Measurements from ENCODE around the gene CLN5. TPM values are rescaled to one million over a fixed set of nuclear protein-coding genes. Genes with fewer than 3 reads are reported as not detected.
A peak's percentile ranks its signal among the peaks of the same experiment; 100 is the strongest.

Gene CLN5
- total RNA-seq, 2 experiments from 2014 or later, result 10.5 to 12.7 TPM

- no peak for DNase-seq
- Mint-ChIP-seq H3K4me1 (no peaks in the 10 kb centered on the region), H3K9me3 (no peaks in the 10 kb centered on the region), H3K36me3 (no peaks in the 10 kb centered on the region), H3K4me3 (no peak overlapping the region), H3K27ac (no peak overlapping the region), H3K27me3 (peaks cover 35% of the 10 kb centered on the region)
Measured at GRCh38 chr13:76969488-76970365, 22.2 kb upstream of the CLN5 start.

- H3K36me3 Mint-ChIP-seq, result no peaks in the 10 kb centered on the region
- no peak overlapping the region for H3K27ac Mint-ChIP-seq
- no peak overlapping the region for H3K4me3 Mint-ChIP-seq
- no peaks in the 10 kb centered on the region for H3K4me1 Mint-ChIP-seq
- no peaks in the 10 kb centered on the region for H3K9me3 Mint-ChIP-seq
- no peak for DNase-seq
- peaks cover 36% of the 10 kb centered on the region for H3K27me3 Mint-ChIP-seq
Measured at GRCh38 chr13:76971215-76971614, 20.7 kb upstream of the CLN5 start.

GRCh38 chr13:76971851-76972829, 19.7 kb upstream of the CLN5 start:
- H3K4me3 Mint-ChIP-seq, result no peak overlapping the region
- no peak overlapping the region for H3K27ac Mint-ChIP-seq
- H3K27me3 Mint-ChIP-seq, result peaks cover 39% of the 10 kb centered on the region
- no peaks in the 10 kb centered on the region for H3K9me3 Mint-ChIP-seq
- no peaks in the 10 kb centered on the region for H3K36me3 Mint-ChIP-seq
- no peak for DNase-seq
- peaks cover 3% of the 10 kb centered on the region for H3K4me1 Mint-ChIP-seq

GRCh38 chr13:76973920-76974617, 17.8 kb upstream of the CLN5 start:
- Mint-ChIP-seq H3K4me3 (no peak overlapping the region), H3K27ac (no peak overlapping the region), H3K9me3 (no peaks in the 10 kb centered on the region), H3K4me1 (peaks cover 3% of the 10 kb centered on the region), H3K27me3 (peaks cover 43% of the 10 kb centered on the region), H3K36me3 (no peaks in the 10 kb centered on the region)
- DNase-seq, result no peak

GRCh38 chr13:76974618-76974975, 17.3 kb upstream of the CLN5 start:
- peaks cover 3% of the 10 kb centered on the region for H3K4me1 Mint-ChIP-seq
- no peak overlapping the region for H3K4me3 Mint-ChIP-seq
- H3K27me3 Mint-ChIP-seq, result peaks cover 46% of the 10 kb centered on the region
- DNase-seq, result no peak
- H3K36me3 Mint-ChIP-seq, result no peaks in the 10 kb centered on the region
- H3K9me3 Mint-ChIP-seq, result no peaks in the 10 kb centered on the region
- H3K27ac Mint-ChIP-seq, result no peak overlapping the region

- H3K36me3 Mint-ChIP-seq, result no peaks in the 10 kb centered on the region
- H3K27me3 Mint-ChIP-seq, result peaks cover 50% of the 10 kb centered on the region
- H3K4me3 Mint-ChIP-seq, result no peak overlapping the region
- DNase-seq, result no peak
- peaks cover 4% of the 10 kb centered on the region for H3K4me1 Mint-ChIP-seq
- no peaks in the 10 kb centered on the region for H3K9me3 Mint-ChIP-seq
- no peak overlapping the region for H3K27ac Mint-ChIP-seq
Measured at GRCh38 chr13:76975863-76976262, 16.0 kb upstream of the CLN5 start.

DNA sequence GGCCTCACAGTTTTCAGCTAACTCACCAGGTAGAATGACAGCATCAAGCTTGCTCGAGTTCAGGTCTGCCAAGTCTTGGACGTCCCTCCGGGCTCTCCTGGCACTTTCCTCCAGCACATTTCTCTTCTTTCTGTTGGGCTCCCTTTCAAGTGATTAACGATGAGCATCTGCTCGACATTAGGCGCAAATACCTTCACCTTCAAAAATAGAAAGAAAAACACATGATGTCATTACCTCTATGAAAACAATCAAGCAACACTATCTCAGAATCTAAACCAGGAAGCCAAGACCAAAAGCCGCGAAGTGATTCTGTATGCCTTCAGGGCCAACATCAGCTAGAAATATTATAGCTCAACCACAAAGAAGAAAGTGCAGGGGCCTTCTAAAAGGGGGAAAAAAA, 15.4 kb upstream of the CLN5 start:
- Mint-ChIP-seq H3K4me3 (no peak overlapping the region), H3K4me1 (peaks cover 4% of the 10 kb centered on the region), H3K9me3 (no peaks in the 10 kb centered on the region), H3K27me3 (peaks cover 53% of the 10 kb centered on the region), H3K27ac (no peak overlapping the region), H3K36me3 (no peaks in the 10 kb centered on the region)
- DNase-seq, result no peak

GRCh38 chr13:76976929-76977328, 15.0 kb upstream of the CLN5 start:
- DNase-seq, result no peak
- H3K4me3 Mint-ChIP-seq, result no peak overlapping the region
- peaks cover 4% of the 10 kb centered on the region for H3K4me1 Mint-ChIP-seq
- no peak overlapping the region for H3K27ac Mint-ChIP-seq
- no peaks in the 10 kb centered on the region for H3K9me3 Mint-ChIP-seq
- peaks cover 53% of the 10 kb centered on the region for H3K27me3 Mint-ChIP-seq
- no peaks in the 10 kb centered on the region for H3K36me3 Mint-ChIP-seq

- Mint-ChIP-seq H3K36me3 (no peaks in the 10 kb centered on the region), H3K4me1 (peaks cover 4% of the 10 kb centered on the region), H3K27me3 (peaks cover 39% of the 10 kb centered on the region), H3K4me3 (peak overlapping the region; percentile 67), H3K27ac (no peak overlapping the region), H3K9me3 (no peaks in the 10 kb centered on the region)
- DNase-seq, result peak; percentile 90
Measured at GRCh38 chr13:76980075-76980718, 11.7 kb upstream of the CLN5 start.

DNA sequence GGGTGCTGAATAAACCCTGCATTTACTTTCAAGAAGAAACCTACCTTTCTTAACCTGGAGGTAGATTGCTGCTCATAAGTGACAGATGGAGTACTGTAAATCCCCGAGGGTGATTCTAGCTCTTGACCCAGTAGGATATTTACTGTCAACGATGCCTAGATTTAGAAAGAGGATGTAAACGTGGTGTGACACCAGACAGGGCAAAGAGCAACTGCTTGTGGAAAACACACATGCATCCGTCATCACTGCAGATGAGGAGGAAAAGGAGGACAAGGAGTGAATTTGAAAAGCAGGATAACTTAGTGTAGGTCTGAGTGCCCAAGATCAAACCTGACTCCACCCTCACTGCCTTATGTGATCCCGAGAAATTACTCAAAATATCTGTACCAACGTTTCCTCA, 9.8 kb upstream of the CLN5 start:
- Mint-ChIP-seq H3K27me3 (peaks cover 45% of the 10 kb centered on the region), H3K27ac (no peak overlapping the region), H3K9me3 (no peaks in the 10 kb centered on the region), H3K4me3 (no peak overlapping the region), H3K4me1 (peaks cover 3% of the 10 kb centered on the region), H3K36me3 (no peaks in the 10 kb centered on the region)
- no peak for DNase-seq

DNA sequence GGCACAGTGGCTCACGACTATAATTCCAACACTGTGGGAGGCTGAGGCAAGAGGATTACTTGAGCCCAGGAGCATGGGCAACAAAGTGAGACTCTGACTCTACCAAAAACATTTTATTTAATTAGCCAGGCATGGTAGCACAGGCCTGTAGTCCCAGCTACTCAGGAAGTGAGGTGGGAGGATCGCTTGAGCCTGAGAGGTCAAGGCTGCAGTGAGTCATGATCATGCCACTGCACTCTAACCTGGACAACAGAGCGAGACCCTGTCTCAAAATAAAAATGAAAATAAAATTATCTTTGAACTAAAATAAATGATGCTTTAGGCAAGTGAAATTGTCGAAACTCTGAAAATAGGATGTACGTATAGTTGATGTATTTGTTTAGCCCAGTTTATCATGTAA, 8.2 kb upstream of the CLN5 start:
- DNase-seq, result no peak
- H3K36me3 Mint-ChIP-seq, result no peaks in the 10 kb centered on the region

GRCh38 chr13:76991432-76991795, 467 bp upstream of the CLN5 start:
- Mint-ChIP-seq H3K4me3 (peak overlapping the region; percentile 96), H3K36me3 (peaks cover 20% of the 10 kb centered on the region), H3K9me3 (no peaks in the 10 kb centered on the region), H3K27ac (peak overlapping the region; percentile 99), H3K27me3 (peaks cover 9% of the 10 kb centered on the region), H3K4me1 (peaks cover 43% of the 10 kb centered on the region)
- DNase-seq, result peak; percentile 76

More for the DNA sequence above, 8.2 kb upstream of the CLN5 start:
- Mint-ChIP-seq H3K4me3 (no peak overlapping the region), H3K4me1 (peaks cover 3% of the 10 kb centered on the region), H3K27ac (no peak overlapping the region), H3K9me3 (no peaks in the 10 kb centered on the region), H3K27me3 (peaks cover 45% of the 10 kb centered on the region)

DNA sequence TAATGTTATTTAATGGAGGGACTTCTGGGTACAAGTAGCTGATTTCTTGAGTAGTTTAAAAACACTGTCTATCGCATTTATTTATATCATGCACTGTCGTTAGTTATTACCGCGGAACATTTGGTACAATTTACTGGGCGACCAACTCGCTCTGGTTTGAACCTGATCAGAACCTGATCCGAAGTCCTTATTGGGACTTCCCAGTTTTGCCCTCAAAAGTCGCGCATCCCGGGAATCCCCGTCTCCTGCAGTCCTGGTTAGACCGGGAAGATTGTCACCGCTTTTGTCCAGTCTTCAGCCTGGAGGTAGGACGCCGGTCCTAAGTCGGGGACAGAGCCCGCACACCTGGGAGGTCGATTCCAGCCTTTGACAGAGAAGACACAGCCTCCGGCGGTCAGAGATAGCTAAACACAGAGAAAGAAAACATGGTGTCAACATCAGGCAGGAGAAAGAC, 694 bp downstream of the CLN5 start:
- peaks cover 28% of the 10 kb centered on the region for H3K36me3 Mint-ChIP-seq
- H3K4me3 Mint-ChIP-seq, result peak overlapping the region; percentile 96
- H3K27ac Mint-ChIP-seq, result peak overlapping the region; percentile 99
- no peaks in the 10 kb centered on the region for H3K27me3 Mint-ChIP-seq
- peaks cover 45% of the 10 kb centered on the region for H3K4me1 Mint-ChIP-seq
- no peak for DNase-seq
- no peaks in the 10 kb centered on the region for H3K9me3 Mint-ChIP-seq

- peak overlapping the region; percentile 99 for H3K27ac Mint-ChIP-seq
- peak overlapping the region; percentile 96 for H3K4me3 Mint-ChIP-seq
- H3K27me3 Mint-ChIP-seq, result no peaks in the 10 kb centered on the region
- H3K9me3 Mint-ChIP-seq, result no peaks in the 10 kb centered on the region
- no peak for DNase-seq
- peaks cover 30% of the 10 kb centered on the region for H3K36me3 Mint-ChIP-seq
- peaks cover 45% of the 10 kb centered on the region for H3K4me1 Mint-ChIP-seq
Measured at GRCh38 chr13:76993021-76993420, 1.1 kb downstream of the CLN5 start.
